Mucosa of stomach (tissue), 1 donor: ENCODE measurements around the gene SMG5.
"Not testable (repeated sequence)": the region's sequence is repeated elsewhere in the genome, so short reads cannot be mapped to it uniquely, and the experiment has no call there.

Experiments used
- H3K27me3 ChIP-seq: one replicate; pipeline ENCODE4 v1.7.0; 2013; ENCODE audit warnings: mild to moderate bottlenecking, low read length; ENCODE audit not compliant: control insufficient read depth, insufficient read depth
- H3K36me3 ChIP-seq: one replicate; pipeline ENCODE4 v1.7.0; 2013; ENCODE audit warnings: low read length; ENCODE audit not compliant: control insufficient read depth, insufficient read depth
- H3K4me1 ChIP-seq: one replicate; pipeline ENCODE4 v1.7.0; 2013; ENCODE audit warnings: mild to moderate bottlenecking, low read length; ENCODE audit not compliant: control insufficient read depth, insufficient read depth
- H3K4me3 ChIP-seq: one replicate; pipeline ENCODE4 v1.7.0; 2013; ENCODE audit warnings: low read length
- H3K9ac ChIP-seq: one replicate; pipeline ENCODE4 v1.7.0; 2013; ENCODE audit warnings: mild to moderate bottlenecking, low read length, moderate library complexity
- H3K9me3 ChIP-seq: one replicate; pipeline ENCODE4 v1.7.0; 2013; ENCODE audit warnings: mild to moderate bottlenecking, low read length, moderate library complexity; ENCODE audit not compliant: control insufficient read depth
- donor health status: Pancreatic carcinoma.

SMG5 gene

GRCh38 chr1:156282479-156283222 lies at the start of gene SMG5:
SMG5 (minus strand) TSS chr1:156282825; CDS start chr1:156282680, 145 bp downstream.
- no peaks in the 10 kb centered on the region for H3K9me3 ChIP-seq
- H3K27me3 ChIP-seq, result no peaks in the 10 kb centered on the region
- peaks cover 4% of the 10 kb centered on the region for H3K36me3 ChIP-seq
- peak within 1 kb of the TSS; percentile 90 for H3K9ac ChIP-seq
- H3K4me3 ChIP-seq, result peak within 1 kb of the TSS; percentile 66
- peaks cover 26% of the 10 kb centered on the region for H3K4me1 ChIP-seq

- not testable (repeated sequence) for H3K4me3 ChIP-seq, H3K4me1 ChIP-seq, H3K27me3 ChIP-seq, H3K9me3 ChIP-seq, H3K9ac ChIP-seq
- peaks cover 18% of the 10 kb centered on the region for H3K36me3 ChIP-seq
Measured at GRCh38 chr1:156323179-156323578, 40.6 kb upstream of the SMG5 start.

- no peaks in the 10 kb centered on the region for H3K9me3 ChIP-seq
- H3K36me3 ChIP-seq, result peaks cover 27% of the 10 kb centered on the region
- H3K4me3 ChIP-seq, result no peak overlapping the region
- H3K27me3 ChIP-seq, result no peaks in the 10 kb centered on the region
- no peaks in the 10 kb centered on the region for H3K4me1 ChIP-seq
- H3K9ac ChIP-seq, result no peak overlapping the region
Measured at GRCh38 chr1:156320560-156320959, 37.9 kb upstream of the SMG5 start.

GRCh38 chr1:156319664-156320063 lies 37.0 kb upstream of the SMG5 start:
- peaks cover 27% of the 10 kb centered on the region for H3K36me3 ChIP-seq
- no peaks in the 10 kb centered on the region for H3K4me1 ChIP-seq
- no peaks in the 10 kb centered on the region for H3K9me3 ChIP-seq
- H3K27me3 ChIP-seq, result no peaks in the 10 kb centered on the region
- no peak overlapping the region for H3K9ac ChIP-seq
- H3K4me3 ChIP-seq, result no peak overlapping the region

DNA sequence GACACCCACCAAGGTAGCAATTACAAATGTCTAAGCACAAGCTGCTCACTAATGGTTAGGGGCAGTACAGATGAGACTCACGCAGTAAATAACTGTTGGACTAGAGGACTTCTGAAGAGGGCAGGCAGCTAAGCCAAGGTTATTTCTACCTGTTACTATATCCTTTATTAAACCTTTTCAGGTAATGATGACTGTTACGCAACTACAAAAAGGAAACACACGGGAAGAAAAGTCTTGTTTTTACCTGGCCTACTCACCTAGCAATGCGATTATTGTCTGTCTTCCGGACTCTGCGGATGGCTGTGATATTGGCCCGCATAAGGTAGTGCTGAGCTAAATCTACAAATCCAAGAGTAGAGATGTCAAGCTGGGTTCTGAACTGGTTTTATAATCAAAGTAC lies 34.3 kb upstream of the SMG5 start:
- Histone ChIP-seq H3K9me3 (no peaks in the 10 kb centered on the region), H3K36me3 (peaks cover 31% of the 10 kb centered on the region), H3K27me3 (no peaks in the 10 kb centered on the region), H3K4me3 (no peak overlapping the region), H3K9ac (no peak overlapping the region), H3K4me1 (no peaks in the 10 kb centered on the region)

- H3K9ac ChIP-seq, result no peak overlapping the region
- no peaks in the 10 kb centered on the region for H3K4me1 ChIP-seq
- H3K36me3 ChIP-seq, result peaks cover 10% of the 10 kb centered on the region
- no peaks in the 10 kb centered on the region for H3K27me3 ChIP-seq
- H3K4me3 ChIP-seq, result no peak overlapping the region
- H3K9me3 ChIP-seq, result no peaks in the 10 kb centered on the region
Measured at GRCh38 chr1:156310962-156311361, 28.3 kb upstream of the SMG5 start.

GRCh38 chr1:156308078-156308477 lies 25.5 kb upstream of the SMG5 start:
- H3K9me3 ChIP-seq, result no peaks in the 10 kb centered on the region
- H3K27me3 ChIP-seq, result no peaks in the 10 kb centered on the region
- H3K36me3 ChIP-seq, result peaks cover 10% of the 10 kb centered on the region
- no peak overlapping the region for H3K9ac ChIP-seq
- H3K4me3 ChIP-seq, result no peak overlapping the region
- no peaks in the 10 kb centered on the region for H3K4me1 ChIP-seq

DNA sequence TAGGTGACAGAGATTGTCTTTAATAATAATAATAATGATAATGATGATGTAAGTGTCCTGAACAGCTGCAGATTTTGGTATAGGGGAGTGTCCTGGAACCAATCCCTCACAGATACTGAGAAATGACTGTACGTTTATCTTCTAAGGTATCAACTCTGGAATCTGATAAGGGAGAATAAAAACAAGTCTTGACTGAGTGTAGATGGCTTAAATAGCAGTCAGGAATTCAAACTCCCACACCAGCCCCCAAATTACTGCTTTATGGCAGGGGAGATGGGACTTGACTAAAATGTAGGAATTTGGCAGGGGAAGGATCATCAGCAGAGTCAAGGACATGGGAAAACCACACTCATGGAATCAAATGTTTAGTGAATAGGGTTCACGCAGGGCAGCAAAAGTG lies 22.6 kb upstream of the SMG5 start:
- Histone ChIP-seq H3K9me3 (no peaks in the 10 kb centered on the region), H3K27me3 (no peaks in the 10 kb centered on the region), H3K4me3 (no peak overlapping the region), H3K36me3 (peaks cover 5% of the 10 kb centered on the region), H3K4me1 (no peaks in the 10 kb centered on the region), H3K9ac (no peak overlapping the region)

DNA sequence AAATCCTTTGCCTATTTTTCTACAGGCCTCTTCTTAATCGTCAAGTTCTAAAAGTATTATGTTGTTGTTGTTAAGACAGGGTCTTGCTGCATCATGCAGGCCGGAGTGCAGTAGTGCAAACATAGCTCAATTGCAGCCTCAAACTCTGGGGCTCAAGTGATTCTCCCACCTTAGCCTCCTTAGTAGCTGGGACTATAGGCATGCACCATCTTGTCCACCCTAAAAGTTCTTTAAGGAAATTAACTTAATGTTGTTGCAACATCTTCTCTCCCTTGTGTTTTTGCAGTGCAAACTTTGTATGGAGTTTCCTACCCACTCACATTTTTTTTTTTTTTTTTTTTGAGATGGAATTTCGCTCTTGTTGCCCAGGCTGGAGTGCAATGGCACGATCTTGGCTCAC lies 20.6 kb upstream of the SMG5 start:
- no peaks in the 10 kb centered on the region for H3K27me3 ChIP-seq
- peaks cover 5% of the 10 kb centered on the region for H3K36me3 ChIP-seq
- no peak overlapping the region for H3K9ac ChIP-seq
- H3K4me3 ChIP-seq, result no peak overlapping the region
- H3K4me1 ChIP-seq, result no peaks in the 10 kb centered on the region
- H3K9me3 ChIP-seq, result no peaks in the 10 kb centered on the region

DNA sequence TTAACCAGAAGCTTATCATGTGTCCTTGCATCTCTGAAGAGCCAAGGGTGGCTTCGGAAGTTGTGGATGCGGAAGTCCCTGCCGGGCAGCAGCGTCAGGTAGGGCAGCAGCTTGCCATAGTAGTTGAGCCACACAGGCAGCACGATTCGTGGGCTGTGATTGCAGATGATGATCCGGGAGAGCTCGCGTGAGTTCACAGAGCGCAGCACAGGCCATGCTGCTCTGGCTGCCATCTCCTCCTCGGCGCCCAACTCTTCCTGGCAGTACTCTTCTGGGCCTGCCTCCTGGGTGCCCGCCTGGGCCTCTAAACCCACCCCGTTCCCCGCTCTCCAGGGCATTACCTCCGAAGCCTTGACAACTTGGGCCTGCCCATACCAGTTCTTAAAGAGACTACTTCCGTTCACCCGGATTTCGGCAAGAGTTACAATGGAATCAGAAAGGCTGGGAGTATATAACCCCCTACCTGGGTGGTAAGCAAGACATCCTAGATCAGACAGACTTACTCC lies 16.3 kb upstream of the SMG5 start, which contains the start of gene VHLL:
VHLL (minus strand) TSS at position 456 of the 506 bp plus-strand sequence; CDS start at position 338, 118 bp downstream.
- Histone ChIP-seq H3K36me3 (no peaks in the 10 kb centered on the region), H3K27me3 (no peaks in the 10 kb centered on the region), H3K9ac (no peak within 1 kb of the TSS), H3K4me1 (peaks cover 10% of the 10 kb centered on the region), H3K4me3 (no peak within 1 kb of the TSS), H3K9me3 (no peaks in the 10 kb centered on the region)

DNA sequence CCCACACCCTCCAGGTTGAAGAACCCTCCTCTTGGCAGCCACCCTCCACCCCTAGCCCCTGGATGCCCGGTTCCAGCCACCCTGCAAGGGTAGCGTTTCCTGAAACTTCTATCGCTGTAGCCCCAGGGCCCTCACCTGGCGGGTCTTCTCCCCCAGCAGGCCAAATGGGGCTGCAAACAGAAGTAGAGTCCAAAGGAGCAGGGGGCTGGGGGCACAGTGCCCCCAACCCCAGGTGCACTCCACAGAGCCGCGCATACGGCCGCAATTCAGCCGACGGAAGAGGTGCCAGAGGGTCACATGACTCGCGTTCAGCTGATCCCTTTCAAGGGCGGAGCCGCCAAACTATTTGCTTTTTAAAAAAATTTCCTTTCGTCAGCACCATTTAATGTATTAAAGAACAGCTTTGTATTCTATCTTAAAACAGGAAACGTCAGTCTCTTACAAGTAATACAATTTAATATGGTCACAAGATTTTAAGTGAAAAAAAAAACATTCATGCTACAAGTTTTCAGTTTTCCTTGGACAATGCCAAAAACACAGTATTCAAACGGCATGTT lies 12.8 kb upstream of the SMG5 start, which contains the start of gene GLMP:
GLMP (minus strand) TSS at position 289 of the 557 bp plus-strand sequence; CDS start at position 255, 34 bp downstream.
- Histone ChIP-seq H3K9ac (peak within 1 kb of the TSS; percentile 95), H3K36me3 (no peaks in the 10 kb centered on the region), H3K4me1 (peaks cover 21% of the 10 kb centered on the region), H3K4me3 (peak within 1 kb of the TSS; percentile 92), H3K27me3 (no peaks in the 10 kb centered on the region), H3K9me3 (no peaks in the 10 kb centered on the region)

DNA sequence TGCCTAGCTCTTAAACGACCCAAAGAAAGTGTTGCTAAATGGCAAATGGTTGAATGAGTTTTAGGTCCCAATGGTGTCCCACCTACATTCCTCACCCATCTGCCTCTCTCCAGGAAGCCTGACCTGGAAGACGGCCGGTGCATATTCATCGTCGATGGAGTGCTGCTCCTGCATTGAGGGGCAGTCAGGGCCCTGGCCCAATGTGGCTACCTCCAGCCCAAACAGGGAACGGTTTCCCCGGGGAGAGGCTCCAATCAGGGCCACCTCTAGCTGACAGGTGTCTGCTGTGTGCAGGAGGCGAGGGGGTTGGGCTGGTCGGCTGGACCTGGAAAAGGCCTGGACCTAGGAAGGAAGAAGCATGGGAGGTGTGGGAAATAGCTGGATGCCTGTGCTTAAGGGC lies 11.3 kb upstream of the SMG5 start:
- H3K27me3 ChIP-seq, result no peaks in the 10 kb centered on the region

More for the DNA sequence above, 11.3 kb upstream of the SMG5 start:
- Histone ChIP-seq H3K4me1 (peaks cover 21% of the 10 kb centered on the region), H3K9ac (no peak overlapping the region), H3K36me3 (no peaks in the 10 kb centered on the region), H3K9me3 (no peaks in the 10 kb centered on the region), H3K4me3 (no peak overlapping the region)
